ENCODE results near the gene ITGA2.

DNA sequence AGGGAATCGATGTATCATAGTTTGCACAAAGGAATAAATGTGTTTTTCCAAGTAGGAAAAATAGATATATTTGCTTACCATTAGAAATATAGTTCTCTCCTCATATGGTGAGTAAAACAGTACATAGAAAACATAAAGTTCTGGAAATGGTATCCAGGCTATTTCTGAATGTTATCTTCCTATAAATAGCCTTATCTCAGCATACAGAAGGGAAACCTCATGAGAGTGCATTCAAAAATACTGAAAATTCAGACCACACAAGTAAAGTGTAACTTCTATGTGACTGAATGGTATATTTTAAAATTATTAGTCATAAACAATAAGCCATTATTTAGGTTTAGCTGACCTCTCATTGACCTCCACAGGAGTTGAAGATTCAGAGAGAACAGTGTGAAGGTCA, 76.9 kb downstream of the ITGA2 start:
- TF ChIP-seq POLR2A (IDR thresholded peaks at IDR 0.05) = no peak
- no peak for TF ChIP-seq POLR2AphosphoS5 (IDR thresholded peaks at IDR 0.05)
